GM18870 (cell line): ENCODE data around the gene IRAK1.
"Not testable (repeated sequence)": the region's sequence is repeated elsewhere in the genome, so short reads cannot be mapped to it uniquely, and the experiment has no call there.

Experiments
- ATAC-seq: cut with Tn5 transposase; IDR thresholded peaks from one replicate; pipeline ENCODE4 v1.9.1; 2021; ENCODE audit warnings: moderate library complexity; ENCODE audit not compliant: unreplicated experiment

IRAK1 gene

GRCh38 chrX:154002215-154002719 is 17.4 kb downstream of the IRAK1 start:
- ATAC-seq: no peak

DNA sequence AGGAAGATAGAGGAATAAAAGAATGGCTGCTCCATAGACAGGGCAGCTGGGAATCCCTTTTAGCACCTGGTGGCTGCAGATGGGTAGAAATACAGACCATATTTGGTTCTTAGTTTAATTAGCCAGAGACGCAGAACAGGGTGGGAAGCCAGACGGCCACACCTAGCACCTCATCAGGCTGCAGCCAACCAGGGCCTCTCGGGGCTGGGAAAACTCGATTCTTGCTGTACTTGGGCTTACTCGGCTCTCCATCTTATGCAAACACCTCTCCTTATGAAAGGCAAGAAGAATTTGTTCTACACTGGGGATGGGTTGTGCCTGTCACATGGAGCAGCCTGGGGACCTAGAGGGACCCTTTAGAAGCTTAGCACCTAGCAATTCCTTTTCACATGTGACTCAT is 19.7 kb downstream of the IRAK1 start:
- ATAC-seq: no peak

DNA sequence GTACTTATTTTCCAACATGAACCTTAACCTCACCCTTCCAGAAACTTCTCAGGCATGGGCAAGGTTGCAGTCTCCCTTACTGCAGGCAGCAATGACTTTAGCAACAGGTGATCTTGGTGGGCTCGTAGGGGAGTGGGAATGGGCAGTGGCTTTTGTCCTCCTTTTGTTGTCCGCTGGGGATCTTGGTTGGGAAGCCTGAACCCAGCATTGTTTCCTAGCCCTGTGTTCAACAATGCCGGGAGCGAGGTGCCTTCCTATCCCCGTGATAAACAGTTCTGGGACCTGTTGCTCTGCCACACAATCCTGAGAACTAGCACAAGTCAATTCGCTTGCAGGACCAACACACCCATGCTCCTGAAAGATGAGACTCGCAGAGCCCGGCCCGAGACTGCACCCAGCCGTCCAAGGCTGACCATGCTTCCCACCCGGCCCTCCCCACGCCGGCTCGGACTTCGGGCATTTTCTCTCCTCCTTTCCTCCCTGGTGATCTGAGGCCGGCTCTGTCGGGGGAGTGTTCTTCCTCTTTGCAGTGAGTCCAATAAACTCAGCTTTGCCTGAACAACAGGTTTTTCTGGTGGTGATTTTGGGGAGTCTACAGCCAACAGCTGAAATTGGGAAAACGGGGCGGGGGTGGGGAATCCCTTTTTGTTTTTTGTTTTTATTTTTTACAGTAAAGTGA is 20.2 kb downstream of the IRAK1 start:
- ATAC-seq: no peak

DNA sequence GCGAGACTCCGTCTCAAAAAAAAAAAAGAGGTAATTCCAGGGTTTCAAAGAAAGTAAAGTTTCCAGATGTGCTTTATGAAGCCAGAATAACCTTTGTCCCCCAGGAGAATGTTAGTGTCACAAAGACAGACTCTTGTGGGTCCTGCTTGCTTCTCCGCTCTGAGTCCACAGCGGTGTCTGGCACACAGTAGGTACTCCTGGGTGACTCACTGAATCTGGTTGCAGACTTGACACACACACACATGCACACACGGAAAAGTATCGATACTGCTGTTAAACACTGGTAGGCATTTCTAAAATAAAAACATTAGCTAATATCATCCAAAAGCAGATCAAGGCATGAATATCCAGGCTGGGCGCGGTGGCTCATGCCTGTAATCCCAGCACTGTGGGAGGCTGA is 24.2 kb downstream of the IRAK1 start:
- no peak for ATAC-seq

DNA sequence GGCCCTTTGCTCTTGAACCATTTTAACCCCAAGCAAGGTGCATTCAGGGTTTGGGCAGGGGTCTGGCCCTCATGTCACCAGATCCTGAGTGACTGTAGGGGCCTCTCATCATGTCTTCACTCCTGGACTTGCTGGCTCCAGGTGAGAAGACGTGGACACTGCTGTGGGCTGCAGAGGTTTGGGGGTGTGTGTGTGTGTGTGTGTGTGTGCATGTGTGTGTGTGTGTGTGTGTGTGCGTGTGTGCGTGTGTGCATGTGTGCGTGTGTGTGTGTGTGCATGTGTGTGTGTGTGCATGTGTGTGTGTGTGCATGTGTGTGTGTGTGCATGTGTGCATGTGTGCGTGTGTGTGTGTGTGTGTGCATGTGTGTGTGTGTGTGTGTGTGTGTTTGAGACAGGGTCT is 25.3 kb downstream of the IRAK1 start:
- ATAC-seq: not testable (repeated sequence)

DNA sequence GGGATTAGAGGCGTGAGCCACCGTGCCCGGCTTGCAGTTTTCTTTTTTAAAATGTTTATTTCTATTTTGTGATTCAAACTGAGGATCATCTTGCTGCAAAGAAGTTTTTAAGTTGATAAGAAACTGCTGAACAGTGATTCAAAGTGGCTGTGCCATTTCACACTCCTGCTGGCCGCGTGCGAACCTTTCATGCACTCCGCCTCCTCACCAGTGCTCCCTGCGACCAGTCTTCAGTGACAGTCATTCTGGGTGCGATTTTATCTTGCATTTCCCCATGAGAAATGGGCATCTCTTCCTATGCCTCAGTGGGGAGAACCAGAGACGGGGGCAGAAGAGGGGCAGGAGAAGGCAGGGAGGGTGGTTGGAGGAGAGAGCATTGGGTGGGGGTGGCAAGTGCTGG is 25.7 kb downstream of the IRAK1 start:
- no peak for ATAC-seq

DNA sequence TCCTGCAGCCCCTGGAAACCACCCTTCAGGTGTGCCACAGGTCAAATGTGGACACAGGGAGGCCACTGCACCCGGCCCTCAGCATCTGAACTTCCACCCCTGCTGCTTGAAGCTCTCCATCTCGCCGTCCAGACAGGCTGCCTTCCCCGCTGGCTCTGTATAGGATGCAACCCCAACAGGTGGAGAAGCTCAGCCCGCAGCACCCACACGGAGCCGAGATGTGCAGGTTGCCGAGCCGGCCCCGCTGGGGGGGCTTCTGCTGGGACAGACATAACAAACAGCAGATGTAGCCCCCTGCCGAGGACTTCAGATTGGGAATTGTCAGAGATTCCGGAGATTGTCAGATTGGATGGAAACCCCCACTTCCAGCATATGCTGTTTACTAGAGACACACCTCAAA is 26.6 kb downstream of the IRAK1 start:
- ATAC-seq: no peak

DNA sequence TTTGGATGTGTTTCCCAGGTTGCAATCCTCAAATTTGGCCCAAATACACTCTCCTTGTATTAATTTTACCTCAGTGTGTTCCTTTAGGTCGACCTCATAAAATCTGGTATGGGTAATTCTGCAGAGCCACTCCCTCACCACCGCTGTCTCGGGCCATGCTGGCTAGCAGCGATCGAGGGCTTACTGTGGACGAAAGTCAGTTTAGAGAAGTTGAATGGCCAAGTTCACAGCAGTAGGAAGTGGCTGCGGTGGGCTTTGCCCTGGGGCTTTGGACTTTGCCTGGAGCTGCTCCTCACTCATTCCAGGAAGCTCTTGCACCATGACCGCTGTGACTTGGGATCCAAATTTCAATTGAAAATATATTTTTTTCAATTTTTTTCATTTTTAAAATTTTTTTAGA is 27.5 kb downstream of the IRAK1 start:
- no peak for ATAC-seq

- no peak for ATAC-seq
Measured at GRCh38 chrX:153991013-153991580, 28.6 kb downstream of the IRAK1 start.

- no peak for ATAC-seq
Measured at GRCh38 chrX:153989973-153990655, 29.6 kb downstream of the IRAK1 start.

GRCh38 chrX:153988493-153988892 is 31.2 kb downstream of the IRAK1 start:
- no peak for ATAC-seq

DNA sequence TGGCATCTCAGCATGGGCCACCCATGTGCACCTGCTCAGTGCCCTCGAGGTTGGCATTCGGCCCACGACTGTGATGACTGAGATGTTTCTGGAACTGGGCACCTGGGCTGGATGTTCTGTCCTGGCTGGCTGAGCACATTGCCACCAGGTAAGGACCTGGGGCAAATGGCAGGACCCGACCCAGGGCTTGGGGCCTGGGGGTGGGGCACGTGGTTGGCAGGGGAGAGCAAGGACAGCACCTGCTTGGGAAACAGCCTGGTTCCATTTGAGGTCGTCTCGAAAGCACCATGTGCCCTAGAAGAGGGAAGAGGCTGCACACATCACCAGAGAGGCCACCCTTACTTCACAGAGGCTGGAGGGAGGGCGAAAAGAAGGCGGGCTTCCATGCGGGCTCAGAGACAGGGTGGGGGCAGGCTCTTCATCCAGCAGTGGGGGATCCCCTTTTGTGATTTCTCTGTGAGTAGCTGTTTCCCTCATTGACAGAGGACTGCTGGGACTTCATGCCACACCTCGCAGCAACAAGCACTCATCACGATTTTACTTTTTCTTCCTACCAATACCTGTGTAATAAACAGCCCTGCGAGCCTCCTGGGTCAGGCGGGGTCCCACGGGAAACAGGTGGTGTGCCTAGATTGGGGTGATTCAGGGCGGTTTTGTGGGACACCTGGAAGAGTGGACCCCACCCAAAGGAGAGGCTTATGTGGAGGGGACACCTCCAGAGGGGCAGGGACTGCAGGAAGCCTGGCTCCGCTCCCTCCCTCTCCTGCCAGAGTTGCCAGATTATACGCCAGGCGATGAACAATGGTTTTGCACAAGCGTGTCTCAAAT is 35.1 kb downstream of the IRAK1 start:
- no peak for ATAC-seq

GRCh38 chrX:153983321-153983801 is 36.3 kb downstream of the IRAK1 start:
- ATAC-seq: no peak

- no peak for ATAC-seq
Measured at GRCh38 chrX:153981771-153982533, 37.8 kb downstream of the IRAK1 start.

DNA sequence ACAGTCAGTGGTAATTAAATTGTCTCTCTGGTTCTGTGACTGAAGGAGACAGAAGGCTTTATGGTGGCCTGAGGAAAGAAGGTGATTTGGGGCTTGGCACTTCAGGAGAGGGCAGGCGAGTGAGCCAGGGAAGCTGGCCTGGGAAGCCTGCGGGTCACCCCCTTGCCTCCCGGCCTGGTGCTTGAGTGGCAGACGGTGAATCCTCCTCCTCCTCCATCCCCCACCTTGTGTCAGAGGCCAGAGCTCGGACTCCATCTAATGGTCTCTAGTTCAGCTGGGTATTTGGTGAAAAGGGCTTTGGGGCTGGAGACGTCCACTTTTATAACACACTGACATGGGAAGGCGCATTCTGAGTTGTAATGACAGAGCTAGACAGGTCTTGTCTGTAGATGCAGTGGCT is 38.5 kb downstream of the IRAK1 start:
- no peak for ATAC-seq

GRCh38 chrX:153980394-153980793 is 39.3 kb downstream of the IRAK1 start:
- peak; percentile 45 for ATAC-seq

- ATAC-seq: no peak
Measured at GRCh38 chrX:153974726-153975286, 44.9 kb downstream of the IRAK1 start.

DNA sequence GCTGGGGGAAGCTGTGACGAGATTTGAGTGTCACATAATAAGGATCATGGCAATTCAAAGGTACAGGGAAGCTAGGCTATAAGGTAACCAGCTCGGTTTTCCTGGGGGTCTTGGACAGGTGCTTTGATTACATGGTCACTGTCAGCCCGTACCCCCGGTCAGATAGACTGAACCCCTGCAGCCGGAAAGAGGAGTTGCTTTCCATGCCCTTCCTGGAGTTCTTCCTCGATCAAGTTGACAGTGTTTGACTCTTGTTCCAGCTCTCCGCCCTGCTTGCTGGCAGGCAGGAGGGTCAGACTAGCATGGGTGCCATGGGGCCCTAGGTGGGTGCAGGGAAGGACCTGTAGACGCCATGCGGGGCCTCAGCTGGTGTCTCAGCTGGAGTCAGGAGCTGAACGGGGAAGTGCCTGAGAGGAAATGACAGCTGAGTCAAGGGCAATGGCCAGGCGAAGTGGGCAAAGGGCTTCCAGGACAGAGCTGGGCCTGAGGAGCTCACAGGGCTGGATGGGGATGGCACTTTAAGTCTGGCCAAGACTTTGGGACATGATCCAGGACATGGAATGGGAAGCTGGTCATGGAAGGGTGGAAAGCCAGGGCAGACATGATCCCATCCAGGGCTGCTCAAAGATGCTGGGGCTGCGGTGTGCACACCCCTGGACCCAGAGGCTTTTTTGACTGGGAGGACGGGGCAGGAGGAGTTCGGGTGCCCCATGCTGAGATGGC is 45.5 kb downstream of the IRAK1 start:
- no peak for ATAC-seq
